H54 (cell line): ENCODE measurements around the gene CEP112.
"Not testable (repeated sequence)": the region's sequence is repeated elsewhere in the genome, so short reads cannot be mapped to it uniquely, and the experiment has no call there.

ENCODE experiments used
- DNase-seq: peaks from one replicate; pipeline ENCODE4 v3.0.0; 2011; ENCODE audit warnings: low spot score, mixed read lengths; ENCODE audit not compliant: insufficient read length
- FAIRE-seq: peaks from 3 replicates; lab custom pipeline; 2011; peaks lifted over from hg19 to GRCh38; lab: Jason Lieb, UNC
- POLR2A ChIP-seq: IDR thresholded peaks from 2 replicates; pipeline ENCODE4 v1.6.1; 2011; ENCODE audit warnings: low read depth, mild to moderate bottlenecking, low read length

CEP112 gene

DNA sequence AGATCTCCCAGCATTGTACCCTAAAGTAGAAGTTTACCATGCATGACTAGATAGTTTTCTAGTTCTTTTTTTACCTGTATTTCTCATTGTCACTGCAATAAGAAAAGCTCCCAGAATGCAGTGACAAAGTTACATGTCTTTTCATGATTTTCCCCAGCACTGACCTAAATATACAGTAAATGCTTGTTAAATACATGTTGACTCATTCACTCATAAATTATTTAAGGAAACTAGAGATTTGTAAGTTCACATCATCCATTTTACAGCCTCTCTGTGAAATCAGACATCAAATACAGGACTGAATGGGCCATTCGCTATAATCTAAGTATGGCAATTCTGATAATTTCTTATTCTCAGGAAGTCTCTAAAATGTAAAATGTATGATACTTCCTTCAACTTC is 371.6 kb downstream of the CEP112 start:
- DNase-seq (no peak), FAIRE-seq (peak; percentile 20)
- no peak for TF ChIP-seq POLR2A

DNA sequence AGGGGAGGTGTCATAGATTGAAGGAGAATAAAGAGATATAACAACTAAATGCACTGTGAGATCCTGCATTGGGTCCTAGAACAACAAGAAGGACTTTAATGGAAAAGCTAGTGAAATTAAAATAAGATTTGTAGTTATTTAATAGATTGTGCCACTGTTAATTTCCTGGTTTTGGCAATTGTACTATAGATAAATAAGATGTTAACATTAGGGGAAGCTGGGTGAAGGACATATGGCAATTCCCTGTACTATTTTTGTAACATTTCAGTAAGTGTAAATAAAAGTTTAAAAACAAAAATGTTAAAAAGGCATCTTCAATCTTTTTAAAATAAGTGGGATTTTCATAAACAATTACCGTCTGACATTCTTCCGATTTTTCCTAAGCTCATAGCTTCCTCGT is 372.1 kb downstream of the CEP112 start:
- no peak for TF ChIP-seq POLR2A
- no peak for FAIRE-seq

DNA sequence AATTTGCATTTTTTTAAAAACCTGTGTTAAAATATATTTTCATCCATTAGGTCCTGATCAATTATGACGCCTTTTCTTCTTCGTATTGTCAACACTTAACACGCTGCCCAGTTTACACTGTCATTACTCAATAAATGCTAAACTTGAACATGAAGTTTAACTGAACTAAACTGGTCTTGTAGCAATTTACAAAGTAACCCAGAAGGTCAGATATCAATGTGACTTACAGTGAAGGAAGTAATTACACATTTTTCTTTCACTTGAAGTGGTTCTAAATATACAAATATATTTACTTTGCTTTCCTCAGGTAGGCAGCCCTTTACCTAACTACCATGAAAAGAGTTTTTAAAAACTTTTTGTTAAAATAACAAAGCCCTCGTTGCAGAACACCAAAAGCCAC is 374.0 kb downstream of the CEP112 start:
- no peak for TF ChIP-seq POLR2A
- FAIRE-seq (no peak), DNase-seq (no peak)

More for the DNA sequence above, 372.1 kb downstream of the CEP112 start:
- DNase-seq: no peak

DNA sequence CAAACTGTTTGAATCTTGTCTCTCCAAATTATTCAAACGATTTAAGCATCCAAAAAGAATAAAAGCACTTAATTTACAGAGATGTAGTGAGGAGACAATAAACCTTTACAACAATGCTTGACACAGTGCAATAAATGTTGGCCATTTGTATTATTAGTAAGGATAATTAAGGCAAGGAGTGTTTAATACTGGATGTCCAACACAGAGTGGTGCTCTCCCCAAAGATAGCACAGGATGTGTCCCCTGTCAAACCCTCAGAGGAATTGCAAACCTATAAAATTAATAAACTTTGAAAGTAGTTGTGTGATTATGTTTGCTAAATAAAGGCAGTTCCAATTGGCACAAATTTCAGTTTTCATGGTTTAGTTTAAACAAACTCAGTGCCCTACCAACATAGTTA is 377.5 kb downstream of the CEP112 start:
- no peak for TF ChIP-seq POLR2A
- DNase-seq: no peak
- no peak for FAIRE-seq

DNA sequence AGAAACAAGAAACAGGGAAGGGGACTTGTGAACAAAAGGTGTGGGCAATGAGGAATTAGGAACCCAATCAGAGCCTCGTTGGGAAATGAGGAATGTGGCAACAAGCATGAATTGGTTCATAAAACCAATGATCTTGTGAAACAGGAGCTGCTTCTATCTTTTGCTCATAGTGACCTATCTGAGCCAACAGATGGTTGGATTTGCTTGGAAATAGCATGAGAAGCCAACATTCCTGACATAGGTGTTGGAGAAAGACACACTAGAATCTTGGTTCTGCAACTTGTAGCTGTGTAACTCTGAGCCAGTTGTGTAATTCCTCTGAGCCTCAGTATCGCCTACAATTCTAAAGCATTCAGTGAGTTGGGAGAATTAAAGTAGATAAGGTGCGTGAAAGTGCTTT is 378.6 kb downstream of the CEP112 start:
- FAIRE-seq: no peak
- no peak for TF ChIP-seq POLR2A
- DNase-seq: no peak

DNA sequence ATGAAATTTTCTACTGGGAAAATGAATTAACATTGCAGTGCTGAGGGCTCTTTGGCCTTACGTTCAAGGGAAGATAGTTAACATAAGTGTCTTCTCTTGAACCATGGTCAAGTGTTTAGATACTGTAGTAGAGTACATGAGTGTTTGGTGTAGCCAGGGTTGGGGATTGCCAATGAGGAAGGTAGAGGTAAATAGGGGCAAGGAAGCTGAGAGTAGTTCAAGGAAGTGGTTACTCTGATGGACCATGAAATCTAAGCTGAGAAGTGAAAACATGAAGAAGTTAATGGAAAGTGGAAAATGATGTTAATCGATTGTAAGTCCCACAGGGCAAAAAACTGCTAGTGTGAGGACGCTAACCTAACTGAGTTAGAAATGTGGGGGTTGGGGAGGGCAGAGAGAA is 380.9 kb downstream of the CEP112 start:
- FAIRE-seq: no peak
- no peak for TF ChIP-seq POLR2A

DNA sequence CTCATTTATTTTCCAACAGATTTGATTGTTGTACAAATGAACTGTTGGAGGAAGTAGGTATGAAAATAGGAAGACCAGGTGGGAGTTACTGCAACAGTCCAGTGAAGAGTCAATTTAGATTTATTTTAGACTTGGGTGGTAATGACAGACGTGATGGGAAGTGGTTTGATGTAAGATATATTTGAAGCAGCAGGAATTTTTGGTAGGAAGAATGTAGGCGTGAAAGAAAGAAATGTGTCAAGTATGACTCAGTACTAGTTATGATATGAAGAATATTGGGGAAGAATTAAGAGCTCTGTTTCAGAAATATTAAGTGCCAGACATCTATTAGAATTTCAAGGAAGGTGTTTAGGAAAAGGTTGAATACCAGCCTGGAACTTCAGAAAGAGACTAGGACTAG is 382.6 kb downstream of the CEP112 start:
- TF ChIP-seq POLR2A: no peak
- no peak for DNase-seq
- no peak for FAIRE-seq

More for the DNA sequence above, 380.9 kb downstream of the CEP112 start:
- no peak for DNase-seq

DNA sequence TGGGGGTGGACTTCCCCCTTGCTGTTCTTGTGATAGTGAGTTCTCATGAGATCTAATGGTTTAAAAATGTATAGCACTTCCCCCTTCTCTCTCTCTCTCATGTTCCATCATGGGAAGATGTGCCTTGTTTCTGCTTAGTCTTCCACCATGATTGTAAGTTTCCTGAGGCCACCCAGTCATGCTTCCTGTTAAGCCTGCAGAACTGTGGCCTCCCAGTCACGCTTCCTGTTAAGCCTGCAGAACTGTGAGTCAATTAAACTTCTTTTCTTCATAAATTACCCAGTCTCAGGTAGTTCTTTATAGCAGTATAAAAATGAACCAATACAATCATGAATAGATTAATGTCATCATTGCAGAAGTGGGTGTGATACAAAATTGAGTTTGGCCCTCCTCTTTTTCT is 383.4 kb downstream of the CEP112 start:
- not testable (repeated sequence) for FAIRE-seq, DNase-seq

DNA sequence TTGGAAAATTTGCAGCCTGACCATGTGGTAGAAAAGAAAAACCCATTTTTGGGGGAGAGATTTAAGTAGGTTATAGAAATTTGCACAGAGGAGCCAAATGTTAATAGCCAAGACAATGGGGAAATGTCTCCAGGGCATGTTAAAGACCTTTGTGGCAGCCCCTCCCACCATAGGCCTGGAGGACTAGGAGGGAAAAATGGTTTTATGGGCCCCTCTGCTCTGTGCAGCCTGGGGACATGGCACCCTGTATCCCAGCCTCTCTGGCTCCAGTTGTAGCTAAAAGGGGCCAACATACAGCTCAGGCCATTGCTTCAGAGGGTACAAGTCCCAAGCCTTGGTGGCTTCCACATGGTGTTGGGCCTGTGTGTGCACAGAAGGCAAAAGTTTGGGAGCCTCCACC is 384.6 kb downstream of the CEP112 start:
- FAIRE-seq: no peak
- no peak for DNase-seq
- no peak for TF ChIP-seq POLR2A

DNA sequence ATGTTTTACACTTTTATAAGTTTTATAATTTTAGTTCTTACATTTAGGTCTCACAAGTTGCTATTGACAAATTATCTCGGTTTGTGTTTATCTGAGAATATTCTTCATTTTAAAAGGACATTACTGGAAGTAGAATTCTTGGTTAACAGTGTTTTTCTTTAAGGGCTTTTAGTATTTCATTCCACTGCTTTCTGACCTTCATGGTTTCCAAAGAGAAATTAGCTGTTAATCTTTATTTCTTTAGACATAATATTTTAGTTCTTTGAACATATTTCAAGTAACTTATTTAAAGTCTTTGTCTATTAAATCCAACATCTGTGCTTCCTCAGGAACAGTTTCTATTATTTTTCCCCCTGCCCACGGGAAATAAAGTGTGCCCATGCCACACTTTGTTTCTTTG is 390.4 kb downstream of the CEP112 start:
- TF ChIP-seq POLR2A: no peak
- FAIRE-seq (no peak), DNase-seq (no peak)

DNA sequence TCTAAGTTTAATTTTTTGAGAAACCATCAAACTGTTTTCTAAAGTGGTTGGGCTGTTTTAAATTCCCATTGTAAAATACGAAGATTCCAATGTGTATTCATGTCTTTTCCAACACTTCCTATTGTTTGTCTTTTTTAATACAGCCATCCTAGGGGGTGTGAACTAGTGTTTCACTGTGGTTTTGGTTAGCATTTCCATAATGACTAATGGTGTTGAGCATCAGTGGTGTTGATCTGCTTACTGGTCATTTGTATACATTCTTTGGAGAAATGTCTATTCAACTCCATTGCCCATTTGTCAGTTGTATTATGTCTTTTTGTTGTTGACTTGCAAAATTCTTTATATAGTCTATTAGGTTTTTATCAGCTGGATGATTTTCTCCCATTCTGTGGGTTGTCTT is 391.3 kb downstream of the CEP112 start:
- no peak for TF ChIP-seq POLR2A
- peak; percentile 23 for FAIRE-seq
- DNase-seq: no peak

DNA sequence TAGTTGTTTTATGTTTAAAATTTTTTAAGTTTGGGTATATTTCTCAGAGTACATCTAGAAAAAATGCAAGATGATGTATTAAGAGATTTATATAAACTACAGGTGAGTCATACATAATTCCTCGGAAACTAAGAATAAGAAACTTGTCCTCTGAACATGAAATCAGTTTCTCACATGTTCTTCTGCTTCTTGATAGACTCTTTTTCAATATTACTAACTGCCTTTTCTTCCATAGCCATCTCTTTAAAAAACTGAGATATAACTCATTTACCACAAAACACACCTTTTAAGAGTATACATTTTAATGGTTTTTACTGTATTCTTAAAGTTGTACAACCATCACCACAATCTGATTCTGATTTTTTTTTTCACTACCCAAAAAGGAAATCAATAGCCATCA is 392.1 kb downstream of the CEP112 start:
- FAIRE-seq: no peak
- no peak for TF ChIP-seq POLR2A
- no peak for DNase-seq

DNA sequence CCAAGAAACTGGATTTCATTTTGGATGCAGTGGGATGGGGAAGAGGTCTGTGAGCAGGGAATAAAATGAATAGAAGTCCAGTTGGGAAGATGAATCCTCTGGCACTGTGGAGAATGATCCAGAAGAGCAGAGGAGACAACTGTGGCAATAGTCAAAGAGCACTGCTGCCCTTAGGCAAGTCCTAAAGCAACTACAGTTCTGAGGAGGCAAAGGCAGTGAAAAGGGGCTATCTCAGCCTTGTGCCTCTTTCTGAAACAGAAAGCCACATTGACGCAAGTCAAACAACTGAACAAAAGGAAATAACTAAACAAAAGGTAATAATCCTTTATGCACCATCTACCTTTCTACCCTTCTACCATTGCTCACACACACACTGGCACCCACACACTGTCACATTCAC is 392.5 kb downstream of the CEP112 start:
- DNase-seq (no peak), FAIRE-seq (no peak)
- TF ChIP-seq POLR2A: no peak

DNA sequence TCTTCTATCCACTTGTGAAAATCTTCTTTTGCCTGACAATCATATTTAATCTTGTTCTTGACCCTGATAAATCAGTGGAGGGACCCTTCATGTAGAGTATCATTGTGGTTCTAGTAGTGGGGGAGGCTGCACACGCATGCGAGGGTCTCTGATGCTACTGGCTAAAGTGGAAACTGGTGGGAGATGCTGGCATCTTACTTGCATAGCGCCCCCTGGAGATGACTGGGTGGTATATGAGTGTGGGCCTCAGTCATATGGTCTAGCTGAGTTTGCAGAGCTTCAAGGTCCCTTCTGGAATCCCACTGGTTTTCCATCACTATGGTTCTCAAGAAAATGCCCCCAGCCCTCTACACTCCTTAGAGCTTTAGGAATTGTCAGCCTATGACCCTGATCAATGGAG is 394.1 kb downstream of the CEP112 start:
- no peak for TF ChIP-seq POLR2A
- DNase-seq (no peak), FAIRE-seq (no peak)

DNA sequence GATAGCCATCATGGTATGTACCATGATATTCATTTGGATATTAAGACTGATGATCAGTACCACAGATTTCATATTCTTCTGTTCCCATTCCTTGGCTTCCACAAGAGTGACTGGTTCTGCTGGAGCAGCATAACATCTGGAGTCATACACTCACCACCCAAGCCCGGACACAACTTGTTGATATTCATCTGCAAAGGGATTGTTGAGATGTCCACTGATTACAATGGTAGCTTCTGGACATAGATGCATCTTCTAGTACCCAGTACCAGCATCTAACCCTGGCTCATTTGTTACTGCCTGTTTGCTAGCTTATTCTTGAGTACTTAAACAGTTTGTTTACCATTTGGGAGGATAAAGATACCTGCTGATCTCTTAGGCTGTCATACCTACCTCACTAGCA is 394.8 kb downstream of the CEP112 start:
- no peak for TF ChIP-seq POLR2A
- peak; percentile 68 for FAIRE-seq
- no peak for DNase-seq

DNA sequence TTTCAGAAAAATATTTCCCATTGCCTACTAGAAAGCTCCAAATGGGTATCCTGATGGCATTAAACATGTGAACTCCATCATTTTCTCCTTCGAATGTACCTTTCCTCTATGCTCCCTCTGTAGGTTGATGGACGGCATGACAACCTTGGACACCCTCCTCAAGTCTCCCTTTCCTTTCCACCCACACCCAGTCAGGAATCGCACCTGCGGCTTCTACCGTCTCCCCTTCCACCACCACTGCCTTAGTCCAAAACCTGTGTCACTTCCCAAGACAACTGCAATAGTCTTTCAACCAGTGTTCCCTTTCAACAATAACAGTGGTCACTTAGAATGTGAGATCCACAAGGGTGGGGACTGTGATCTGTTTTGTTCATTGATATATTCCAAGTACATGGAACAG is 397.4 kb downstream of the CEP112 start:
- DNase-seq (no peak), FAIRE-seq (peak; percentile 85)
- no peak for TF ChIP-seq POLR2A
